GM18951 (cell line): ENCODE data around the gene FAM181B.

Experiments used
- POLR2A ChIP-seq: IDR thresholded peaks from 4 replicates; pipeline ENCODE4 v1.6.1; 2011; ENCODE audit warnings: mild to moderate bottlenecking; ENCODE audit not compliant: insufficient read length, insufficient read depth; ENCODE audit errors: extremely low read depth
- in situ Hi-C: fragments of 300-500 bp; cut with MboI; formaldehyde crosslinking; loops from one replicate; pipeline ENCODE4 v1.12.0; 2022; ENCODE audit warnings: low sequenced_read_pairs, mixed read lengths, inconsistent platforms; ENCODE audit not compliant: unreplicated experiment

Gene FAM181B

GRCh38 chr11:82756765-82757639, 23.3 kb upstream of the FAM181B start:
- TF ChIP-seq POLR2A, result no peak
- in situ Hi-C loops, result no loop called here

GRCh38 chr11:82754410-82754809, 20.7 kb upstream of the FAM181B start:
- no peak for TF ChIP-seq POLR2A
- in situ Hi-C loops, result no loop called here

DNA sequence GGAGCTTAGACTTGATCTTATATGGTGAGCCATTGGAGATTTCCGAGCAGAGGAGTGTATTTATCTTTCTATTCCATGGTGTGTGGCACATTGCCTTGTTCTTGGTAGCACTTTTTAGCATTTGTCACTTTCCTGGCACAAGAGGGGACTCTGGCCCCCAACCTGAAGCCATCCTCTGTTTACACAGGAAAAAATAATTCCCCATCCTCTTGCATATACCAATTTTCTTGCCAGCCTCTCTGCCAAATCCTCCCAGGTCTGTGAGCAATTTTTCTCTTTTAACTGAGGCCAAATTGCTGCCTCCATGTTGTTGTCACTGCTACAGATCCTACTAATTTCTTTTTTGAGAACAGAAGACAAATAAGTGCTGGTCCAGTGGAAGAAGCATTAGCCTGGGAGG, 20.3 kb upstream of the FAM181B start:
- no peak for TF ChIP-seq POLR2A
- in situ Hi-C loops, result no loop called here

GRCh38 chr11:82752801-82753200, 19.1 kb upstream of the FAM181B start:
- no peak for TF ChIP-seq POLR2A
- in situ Hi-C loops, result no loop called here

- TF ChIP-seq POLR2A, result no peak
- in situ Hi-C loops, result no loop called here
Observed at GRCh38 chr11:82750643-82751139, 17.0 kb upstream of the FAM181B start.

DNA sequence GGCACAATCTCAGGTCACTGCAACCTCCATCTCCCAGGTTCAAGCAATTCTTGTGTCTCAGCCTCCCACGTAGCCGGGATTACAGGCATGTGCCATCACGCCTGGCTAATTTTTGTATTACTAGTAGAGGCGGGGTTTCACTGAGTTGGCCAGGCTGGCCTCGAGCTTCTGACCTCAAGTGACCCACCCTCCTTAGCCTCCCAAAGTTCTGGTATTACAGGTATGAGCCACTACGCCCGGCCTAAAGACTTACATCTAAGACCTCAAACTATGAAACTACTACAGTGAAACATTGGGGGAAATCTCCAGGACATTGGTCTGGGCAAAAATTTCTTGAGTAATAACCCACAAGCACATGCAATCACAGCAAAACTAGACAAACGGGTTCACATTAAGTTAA, 13.8 kb upstream of the FAM181B start:
- in situ Hi-C loops, result no loop called here
- no peak for TF ChIP-seq POLR2A

DNA sequence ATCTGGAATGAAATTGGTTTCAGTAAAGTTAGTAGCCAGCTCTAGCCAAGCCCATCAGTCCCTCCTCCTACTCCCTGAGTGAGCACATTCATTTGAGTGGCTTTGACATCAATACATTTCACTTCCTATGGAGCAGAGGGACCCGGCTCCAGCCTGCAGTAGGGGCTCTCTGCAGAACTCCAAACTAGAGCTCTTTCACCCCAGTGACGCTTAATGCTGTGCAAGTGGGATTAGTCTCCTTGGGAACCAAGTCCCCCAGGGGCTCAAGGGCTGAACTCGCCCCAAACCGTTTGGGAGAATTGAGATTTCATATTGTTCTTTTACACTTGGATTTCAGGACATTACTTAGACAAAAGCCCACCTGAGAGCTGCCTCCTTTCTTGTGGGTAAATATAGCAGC, 4.4 kb upstream of the FAM181B start:
- TF ChIP-seq POLR2A, result no peak
- in situ Hi-C loops, result no loop called here

DNA sequence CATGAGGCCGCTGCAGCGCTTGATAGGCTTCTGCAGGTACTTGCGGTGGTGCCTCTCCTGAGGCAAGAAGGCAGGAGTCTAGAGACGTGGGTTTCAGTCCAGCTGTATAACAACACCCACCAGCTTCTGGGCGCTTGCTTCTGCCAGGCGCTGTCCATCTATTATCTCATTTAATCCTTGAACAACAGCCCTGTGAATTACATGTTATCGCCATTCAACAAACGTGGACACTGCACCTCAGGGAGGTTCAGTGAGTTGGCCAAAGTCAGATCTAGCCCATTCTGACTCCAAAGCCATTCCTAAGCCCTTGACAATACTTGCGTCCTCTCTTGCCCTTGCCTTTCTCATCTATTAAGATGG, 436 bp upstream of the FAM181B start:
- no peak for TF ChIP-seq POLR2A
- in situ Hi-C loops, result no loop called here

DNA sequence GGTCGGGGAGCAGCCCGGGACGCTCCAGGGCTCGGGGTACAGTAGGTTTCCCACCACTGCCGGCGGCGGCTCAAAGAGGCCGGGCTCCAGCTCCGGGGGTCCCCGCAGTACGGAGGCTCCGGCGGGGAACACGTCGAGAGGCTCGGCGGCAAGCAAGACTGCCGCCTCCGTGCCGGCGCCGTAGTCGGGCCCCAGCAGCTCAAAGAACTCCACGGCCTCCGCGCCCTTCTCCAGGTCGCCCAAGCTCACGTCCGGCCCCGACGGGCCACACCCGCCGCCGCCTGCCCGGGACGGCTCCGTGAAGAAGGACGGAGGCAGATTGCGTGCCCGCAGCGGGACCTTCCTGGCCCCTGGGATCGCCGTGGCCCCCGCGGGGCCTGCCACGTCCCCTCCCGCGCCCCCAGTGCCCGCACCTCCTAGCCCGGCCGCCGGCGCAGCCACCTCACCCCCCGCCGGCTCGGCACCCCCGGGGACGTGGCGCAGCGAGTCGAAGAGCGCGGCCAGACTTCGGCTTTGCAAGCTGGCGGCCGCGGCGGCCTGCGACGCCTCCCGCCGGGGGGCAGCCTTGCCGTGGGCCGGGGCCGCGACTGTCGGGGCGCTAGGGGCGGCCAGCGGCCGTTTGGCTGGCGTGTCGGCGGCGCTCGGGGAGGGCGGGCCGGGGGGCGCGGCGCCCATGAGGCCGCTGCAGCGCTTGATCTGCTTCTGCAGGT, 775 bp downstream of the FAM181B start:
- in situ Hi-C loops, result no loop called here

GRCh38 chr11:82732348-82732733, 1.3 kb downstream of the FAM181B start:
- no peak for TF ChIP-seq POLR2A
- in situ Hi-C loops, result no loop called here

More for the DNA sequence above, 775 bp downstream of the FAM181B start:
- TF ChIP-seq POLR2A, result no peak

GRCh38 chr11:82731691-82732277, 1.9 kb downstream of the FAM181B start:
- in situ Hi-C loops, result no loop called here
- no peak for TF ChIP-seq POLR2A

DNA sequence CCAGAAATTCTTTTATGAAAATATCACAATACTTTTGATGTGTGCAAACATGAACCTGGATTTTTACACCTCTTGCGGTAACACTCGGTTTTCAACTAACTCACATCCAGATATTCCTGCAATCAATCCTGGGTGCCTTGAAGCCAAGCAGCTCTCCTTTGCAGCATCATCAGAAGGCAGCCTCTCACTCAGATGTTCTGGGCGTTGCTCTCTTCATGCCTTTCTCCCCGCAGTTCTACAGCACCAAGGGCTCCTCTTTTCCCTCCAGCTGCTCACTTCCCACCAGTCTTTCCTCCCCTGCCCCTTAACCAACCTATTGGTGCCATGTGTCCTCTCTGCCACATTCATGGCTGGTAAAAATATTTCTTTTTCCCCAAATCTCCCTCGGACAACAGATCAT, 2.9 kb downstream of the FAM181B start:
- TF ChIP-seq POLR2A, result no peak
- in situ Hi-C loops, result no loop called here

- in situ Hi-C loops, result no loop called here
Observed at GRCh38 chr11:82730286-82730685, 3.4 kb downstream of the FAM181B start.

GRCh38 chr11:82724026-82724425, 9.6 kb downstream of the FAM181B start:
- TF ChIP-seq POLR2A, result no peak
- in situ Hi-C loops, result no loop called here

More at GRCh38 chr11:82730286-82730685, 3.4 kb downstream of the FAM181B start:
- no peak for TF ChIP-seq POLR2A

- in situ Hi-C loops, result no loop called here
- TF ChIP-seq POLR2A, result no peak
Observed at GRCh38 chr11:82722231-82722630, 11.4 kb downstream of the FAM181B start.
